Fibroblast of lung (primary cell): ENCODE data around the gene HYAL1.

Source experiments
- EZH2 ChIP-seq: IDR thresholded peaks from 2 replicates; pipeline ENCODE4 v1.5.1; 2012; ENCODE audit warnings: low read length, control low read depth, mild to moderate bottlenecking; ENCODE audit errors: missing control alignments
- TF ChIP-seq, protein P1 (sequence below), 2 donors: IDR thresholded peaks in 1 of 2; conservative IDR thresholded peaks in 1 of 2; 1 replicate in 1 of 2; 2 replicates in 1 of 2; pipeline ENCODE4 v1.5.1; 2011 to 2012; ENCODE audit warnings: low read length in 2 of 2, control low read depth in 1 of 2, inconsistent platforms in 1 of 2, low read depth in 1 of 2, mild to moderate bottlenecking in 1 of 2

DNA sequence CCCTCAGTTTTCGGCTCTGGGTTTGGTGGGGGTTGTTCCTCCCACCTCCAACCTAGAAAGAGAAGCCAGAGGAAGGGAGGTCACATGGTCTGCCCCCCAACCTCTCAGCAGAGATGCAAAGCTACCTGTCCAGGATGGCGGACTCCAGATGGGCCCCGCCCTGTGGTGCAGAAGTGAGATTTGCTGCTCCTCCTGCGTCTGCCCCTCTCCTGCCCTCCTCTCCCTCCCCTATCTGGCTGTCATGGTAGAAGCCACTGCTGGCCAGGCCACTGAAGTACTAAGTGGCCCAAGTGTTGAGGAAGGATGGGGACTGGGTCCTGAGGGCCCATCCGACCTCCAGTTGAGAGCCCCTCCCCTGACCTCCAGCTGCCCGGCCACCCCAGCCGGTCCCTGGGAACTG, 36.5 kb downstream of the HYAL1 start:
- TF ChIP-seq, protein P1, sequence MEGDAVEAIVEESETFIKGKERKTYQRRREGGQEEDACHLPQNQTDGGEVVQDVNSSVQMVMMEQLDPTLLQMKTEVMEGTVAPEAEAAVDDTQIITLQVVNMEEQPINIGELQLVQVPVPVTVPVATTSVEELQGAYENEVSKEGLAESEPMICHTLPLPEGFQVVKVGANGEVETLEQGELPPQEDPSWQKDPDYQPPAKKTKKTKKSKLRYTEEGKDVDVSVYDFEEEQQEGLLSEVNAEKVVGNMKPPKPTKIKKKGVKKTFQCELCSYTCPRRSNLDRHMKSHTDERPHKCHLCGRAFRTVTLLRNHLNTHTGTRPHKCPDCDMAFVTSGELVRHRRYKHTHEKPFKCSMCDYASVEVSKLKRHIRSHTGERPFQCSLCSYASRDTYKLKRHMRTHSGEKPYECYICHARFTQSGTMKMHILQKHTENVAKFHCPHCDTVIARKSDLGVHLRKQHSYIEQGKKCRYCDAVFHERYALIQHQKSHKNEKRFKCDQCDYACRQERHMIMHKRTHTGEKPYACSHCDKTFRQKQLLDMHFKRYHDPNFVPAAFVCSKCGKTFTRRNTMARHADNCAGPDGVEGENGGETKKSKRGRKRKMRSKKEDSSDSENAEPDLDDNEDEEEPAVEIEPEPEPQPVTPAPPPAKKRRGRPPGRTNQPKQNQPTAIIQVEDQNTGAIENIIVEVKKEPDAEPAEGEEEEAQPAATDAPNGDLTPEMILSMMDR (conservative IDR thresholded peaks at IDR 0.05 in 1 of 2, IDR thresholded peaks at IDR 0.05 in 1 of 2; ENCODE audit: low read depth in 1 of 2, low read length in 2 of 2) = no peak
- TF ChIP-seq EZH2 = no peak
